GM21576 (cell line): ENCODE results near the gene NEGR1.

Experiments
- ATAC-seq: cut with Tn5 transposase; IDR thresholded peaks from one replicate; pipeline ENCODE4 v1.9.1; 2021; ENCODE audit warnings: mild to moderate bottlenecking, moderate library complexity; ENCODE audit not compliant: unreplicated experiment

NEGR1 gene

DNA sequence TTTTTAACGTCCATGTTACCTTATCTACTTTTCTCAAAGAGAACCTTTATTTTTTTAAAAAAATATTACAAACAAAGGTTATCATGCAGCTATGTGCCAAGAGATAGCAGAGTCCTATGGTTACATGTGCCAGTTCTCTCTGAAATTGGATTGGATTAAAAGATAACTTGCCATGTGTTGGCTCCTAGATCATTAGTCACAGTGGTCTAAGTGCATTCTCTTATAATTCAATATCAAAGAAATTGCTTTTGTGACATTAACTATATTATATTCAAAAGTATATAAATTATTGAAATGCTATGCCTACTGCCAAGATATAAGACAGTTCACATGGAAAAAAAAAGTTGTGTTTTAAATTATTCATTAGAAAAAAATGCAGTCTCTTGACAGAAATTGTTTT is 494.2 kb downstream of the NEGR1 start:
- ATAC-seq, result no peak

GRCh38 chr1:71787699-71788098 is 494.6 kb downstream of the NEGR1 start:
- no peak for ATAC-seq

DNA sequence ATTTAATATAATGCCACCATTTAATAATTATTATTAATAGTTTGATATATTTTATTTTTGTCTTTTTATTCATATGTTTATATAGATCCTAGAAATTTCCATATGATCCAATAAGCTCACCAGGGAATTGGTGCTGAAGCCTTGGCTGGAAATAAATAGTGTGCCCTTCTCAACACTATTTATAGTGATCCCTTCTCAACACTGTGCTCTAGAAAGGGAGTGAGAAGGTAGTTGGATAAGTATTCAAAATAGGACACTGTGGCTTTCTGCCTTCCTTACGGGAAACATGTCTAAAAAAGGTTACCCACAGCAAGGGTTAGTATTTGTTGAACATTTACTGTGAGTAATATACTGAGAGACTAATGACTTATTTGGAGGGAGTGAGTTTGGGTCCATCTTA is 496.1 kb downstream of the NEGR1 start:
- no peak for ATAC-seq

DNA sequence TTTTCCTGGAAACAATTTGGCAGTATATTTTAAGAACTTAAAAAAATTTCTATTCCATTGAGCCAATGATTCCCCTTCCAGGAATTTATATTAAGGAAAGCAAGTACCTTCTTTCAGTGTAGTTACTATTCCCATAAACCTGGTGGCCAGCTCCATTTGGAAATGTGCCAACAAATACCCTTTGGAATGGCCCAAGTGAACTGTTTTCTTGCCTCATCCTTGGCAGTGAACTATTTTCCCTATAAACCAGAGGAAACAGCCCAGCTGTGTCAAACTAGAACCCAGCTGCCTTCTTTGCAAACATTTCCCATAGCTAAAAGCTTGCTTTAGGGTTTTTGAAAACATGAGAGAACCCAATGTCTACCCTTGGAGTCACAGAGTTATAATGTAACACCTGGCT is 496.9 kb downstream of the NEGR1 start:
- no peak for ATAC-seq

DNA sequence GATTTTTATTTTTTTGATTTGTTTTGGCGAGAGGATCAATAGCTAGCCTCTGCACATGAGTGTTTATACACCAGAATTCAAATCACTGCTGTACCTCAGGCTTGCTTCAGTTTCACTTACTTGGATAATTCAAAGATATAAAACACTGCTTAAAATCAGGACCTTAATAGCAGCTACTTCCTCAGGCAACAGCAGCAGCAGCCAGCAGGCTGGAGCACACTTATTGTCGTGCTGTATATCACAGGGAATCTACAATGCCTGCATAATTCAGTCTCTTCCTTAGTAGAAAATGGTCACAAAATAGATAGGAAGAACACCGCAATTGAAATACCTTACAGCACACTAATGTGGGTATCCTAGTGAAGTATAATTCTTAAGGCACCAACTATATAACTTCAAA is 497.3 kb downstream of the NEGR1 start:
- ATAC-seq, result no peak

DNA sequence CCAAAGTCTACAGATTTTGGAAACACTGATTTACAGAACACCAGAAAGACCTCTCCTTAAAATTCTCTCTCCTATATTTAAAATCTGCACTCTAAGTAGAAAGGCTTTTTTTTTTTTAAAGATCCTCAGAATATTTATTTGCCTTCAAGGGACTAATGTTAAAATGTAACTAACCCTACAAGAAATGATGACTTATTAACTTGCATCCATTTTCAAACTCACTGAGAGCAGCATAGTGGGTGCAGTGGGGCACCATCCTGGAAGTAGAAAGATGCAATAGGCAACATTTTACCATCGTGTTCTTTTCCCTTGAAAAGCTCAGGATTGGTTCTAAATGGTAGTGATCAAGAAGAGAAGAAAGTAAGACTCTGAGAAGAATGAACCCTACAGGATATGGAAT is 498.1 kb downstream of the NEGR1 start:
- no peak for ATAC-seq

DNA sequence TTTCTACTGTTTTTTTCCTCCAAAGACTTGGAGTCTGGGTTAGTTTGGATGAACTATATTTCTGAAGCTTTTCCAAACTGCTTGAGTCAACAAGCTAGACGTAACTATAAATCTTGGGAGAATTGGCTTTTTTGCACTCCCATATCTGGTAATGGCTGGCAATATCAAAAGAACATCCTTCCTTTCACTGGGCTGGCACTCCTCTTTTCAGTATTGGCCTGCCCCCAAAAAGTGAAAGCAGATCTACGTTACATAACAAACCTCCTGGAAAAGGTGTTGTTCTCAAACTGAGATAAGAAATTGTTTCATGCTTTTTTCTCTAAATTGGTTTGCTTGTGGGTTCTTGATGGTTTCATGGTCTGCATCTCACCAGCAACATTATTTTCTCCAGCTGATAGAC is 499.3 kb downstream of the NEGR1 start:
- no peak for ATAC-seq

- ATAC-seq, result no peak
These were observed 500.9 kb downstream of the NEGR1 start for GRCh38 chr1:71781450-71781849.

GRCh38 chr1:71780681-71781080 is 501.7 kb downstream of the NEGR1 start:
- ATAC-seq, result peak; percentile 47

GRCh38 chr1:71778940-71779339 is 503.4 kb downstream of the NEGR1 start:
- no peak for ATAC-seq

DNA sequence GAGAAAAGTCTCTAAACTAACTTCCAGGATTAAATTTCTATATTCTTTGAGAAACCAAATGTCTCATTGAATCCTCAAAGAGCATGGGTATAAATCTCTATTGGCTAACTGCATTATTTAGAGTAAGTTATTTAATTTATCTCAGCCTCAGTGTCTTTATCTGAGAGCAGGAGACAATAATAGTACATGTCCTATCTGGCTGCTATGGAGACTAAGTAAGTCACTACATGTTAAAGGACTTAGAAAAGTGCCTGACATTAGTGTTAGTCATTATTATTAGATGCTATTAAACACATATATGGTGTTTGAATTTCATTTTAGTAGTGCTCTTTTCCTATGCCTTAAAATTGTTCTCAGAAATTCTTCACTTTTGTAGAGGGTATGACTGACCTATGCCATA is 505.2 kb downstream of the NEGR1 start:
- no peak for ATAC-seq

DNA sequence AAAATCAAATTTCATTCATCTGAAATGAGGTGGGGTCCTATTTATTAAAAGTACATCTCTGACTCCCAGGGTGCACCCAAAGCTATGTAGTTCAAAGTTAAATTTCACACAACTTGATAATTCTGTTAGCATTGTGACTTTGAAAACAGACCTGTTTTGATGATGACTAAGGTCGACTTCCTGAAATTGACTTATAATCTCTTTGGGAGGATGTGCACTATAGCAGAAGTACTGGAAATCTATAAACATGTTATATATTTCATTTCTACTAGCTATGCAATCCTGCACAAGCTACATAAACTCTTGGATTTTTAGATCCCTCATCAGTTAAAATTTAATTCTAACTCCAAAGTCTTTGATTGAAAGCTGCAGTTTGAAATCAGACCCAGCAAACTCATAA is 507.6 kb downstream of the NEGR1 start:
- ATAC-seq, result no peak

DNA sequence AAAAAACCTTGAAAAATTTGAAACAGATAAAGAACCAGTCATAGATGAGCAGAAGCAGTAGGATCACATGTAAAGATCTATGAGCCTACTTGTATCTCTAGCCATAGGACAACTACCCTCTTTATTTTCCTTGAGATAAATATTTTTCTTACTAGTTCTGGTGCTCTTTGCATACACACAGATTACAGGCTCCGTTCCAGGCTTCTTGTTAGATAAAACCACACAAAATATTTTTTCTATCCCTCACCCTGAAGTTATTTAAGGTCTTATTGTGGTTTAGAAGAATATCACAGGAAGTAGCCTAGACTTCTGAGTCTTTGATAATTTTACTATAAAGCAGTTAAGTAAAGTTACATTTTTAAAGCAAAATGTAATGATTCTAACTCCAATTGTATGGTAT is 512.2 kb downstream of the NEGR1 start:
- no peak for ATAC-seq

- no peak for ATAC-seq
These were observed 515.6 kb downstream of the NEGR1 start for GRCh38 chr1:71766748-71767147.

DNA sequence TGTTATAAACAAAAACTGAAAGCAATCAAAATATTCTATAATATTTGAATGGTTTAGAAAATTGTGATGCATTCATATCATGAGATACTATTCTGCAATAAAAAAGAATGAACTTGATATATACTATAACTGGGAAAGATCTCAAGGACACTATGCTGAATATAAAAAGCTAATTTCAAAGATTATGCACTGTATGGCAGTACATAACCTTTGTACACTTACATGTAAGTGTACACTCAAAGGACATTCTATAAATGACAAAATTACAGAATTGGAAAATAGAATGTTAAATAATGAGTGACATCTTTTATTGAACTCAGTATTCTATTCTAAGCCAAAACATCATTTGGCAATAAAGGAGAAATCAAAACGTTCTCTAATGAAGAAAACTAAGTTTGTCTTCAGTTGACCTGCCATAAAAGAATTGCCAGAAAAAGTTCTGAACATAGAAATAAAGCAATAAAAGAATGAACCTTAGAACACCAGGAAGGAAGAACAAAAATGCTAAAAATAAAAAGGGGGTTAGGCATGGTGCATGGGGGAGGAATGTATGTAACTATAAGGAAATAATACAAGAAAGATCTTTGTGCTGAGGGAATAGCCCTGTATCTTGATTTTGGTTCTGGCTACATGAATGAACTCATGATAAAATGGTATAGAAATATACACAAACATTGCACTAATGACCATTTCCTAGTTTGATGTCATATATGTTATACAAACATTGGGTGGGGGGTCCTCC is 519.7 kb downstream of the NEGR1 start:
- no peak for ATAC-seq

DNA sequence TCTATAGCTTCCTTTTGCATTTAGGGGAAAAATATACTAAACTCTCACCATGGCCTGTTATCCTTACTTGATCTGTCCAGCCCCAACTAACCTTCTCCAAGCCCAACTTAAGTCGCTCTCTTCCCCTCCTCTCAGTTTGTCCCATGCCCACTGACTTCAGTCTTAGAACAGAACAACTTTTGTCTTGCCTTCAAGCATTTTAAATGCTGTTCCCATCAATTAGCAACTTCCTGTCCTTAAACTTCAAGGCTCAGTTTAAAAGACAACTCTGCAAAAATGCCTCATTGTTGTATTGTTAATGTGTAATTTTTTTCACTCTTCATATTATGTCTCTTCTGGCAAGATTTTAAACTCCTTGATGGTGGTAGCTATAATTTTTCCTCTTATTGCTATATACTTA is 526.9 kb downstream of the NEGR1 start:
- no peak for ATAC-seq

DNA sequence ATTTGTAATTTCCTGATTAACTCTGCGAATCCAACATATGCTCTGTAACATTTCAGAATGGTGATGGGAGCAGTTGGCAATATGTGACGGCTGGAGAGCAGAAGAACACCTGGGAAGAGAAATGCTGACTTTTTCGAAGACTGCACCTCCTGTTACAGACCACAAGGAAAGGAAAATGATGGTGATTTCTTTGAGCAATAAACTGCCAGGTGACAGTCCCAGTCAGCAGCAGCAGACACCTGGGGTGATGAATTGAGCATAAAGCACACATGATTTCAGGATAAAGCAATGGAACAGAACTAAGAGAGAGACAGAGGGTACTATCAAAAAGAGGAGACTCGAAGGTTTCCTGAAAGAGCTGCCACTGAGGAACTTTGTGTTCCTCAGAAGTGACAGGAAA is 528.6 kb downstream of the NEGR1 start:
- no peak for ATAC-seq

DNA sequence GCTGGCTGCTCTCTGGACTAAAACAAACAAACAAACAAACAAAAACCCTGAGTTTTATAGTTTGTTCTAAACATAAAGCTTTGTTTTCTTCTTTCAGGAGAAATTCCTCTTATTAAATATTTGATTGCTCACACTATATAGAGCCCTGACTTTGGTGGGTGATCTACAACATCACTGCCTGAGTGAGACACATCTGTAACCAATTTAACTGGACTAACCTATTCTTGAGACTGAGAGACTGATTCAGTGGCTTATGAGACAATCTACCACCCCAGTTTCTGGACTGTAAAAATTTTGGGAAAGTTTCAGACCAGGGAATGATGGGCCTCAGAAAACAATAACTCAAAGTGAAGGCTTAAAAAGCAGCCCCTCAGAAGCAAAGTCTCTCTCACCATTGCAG is 537.0 kb downstream of the NEGR1 start:
- ATAC-seq, result no peak

DNA sequence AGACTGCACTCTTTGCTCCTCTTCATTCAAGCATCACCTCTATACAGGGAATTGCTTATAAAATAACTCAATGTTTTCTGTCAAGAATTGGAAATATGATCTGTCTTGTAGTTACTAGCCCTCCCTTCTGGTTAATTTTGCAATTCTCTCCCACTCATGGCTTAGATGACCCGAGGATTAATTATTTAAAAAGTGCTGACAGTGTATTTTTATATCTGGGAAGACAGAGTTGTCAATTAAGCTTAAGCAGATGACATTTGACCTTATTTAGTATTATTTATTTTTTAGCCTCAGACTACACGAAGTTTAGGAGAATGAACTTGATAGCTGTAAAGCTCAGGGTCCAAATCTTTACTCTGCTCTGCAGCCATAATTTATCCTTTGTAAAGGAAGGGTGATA is 538.5 kb downstream of the NEGR1 start:
- no peak for ATAC-seq

DNA sequence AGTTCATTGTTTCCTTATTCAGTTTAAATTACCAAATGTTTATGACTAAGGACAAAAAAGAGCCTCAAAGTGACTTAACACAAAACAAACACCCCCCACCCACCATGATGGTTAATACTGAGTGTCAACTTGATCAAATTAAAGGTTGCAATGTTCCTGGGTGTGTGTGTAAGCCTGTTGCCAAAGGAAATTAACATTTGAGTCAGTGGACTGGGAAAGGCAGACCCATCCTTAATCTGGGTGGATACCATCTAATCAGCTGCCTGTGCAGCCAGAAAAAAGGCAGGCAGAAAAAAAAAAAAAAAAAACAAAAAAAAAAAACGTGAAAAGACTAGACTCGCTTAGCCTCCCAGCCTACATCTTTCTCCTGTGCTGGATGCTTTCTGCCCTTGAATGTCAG is 543.4 kb downstream of the NEGR1 start:
- no peak for ATAC-seq

DNA sequence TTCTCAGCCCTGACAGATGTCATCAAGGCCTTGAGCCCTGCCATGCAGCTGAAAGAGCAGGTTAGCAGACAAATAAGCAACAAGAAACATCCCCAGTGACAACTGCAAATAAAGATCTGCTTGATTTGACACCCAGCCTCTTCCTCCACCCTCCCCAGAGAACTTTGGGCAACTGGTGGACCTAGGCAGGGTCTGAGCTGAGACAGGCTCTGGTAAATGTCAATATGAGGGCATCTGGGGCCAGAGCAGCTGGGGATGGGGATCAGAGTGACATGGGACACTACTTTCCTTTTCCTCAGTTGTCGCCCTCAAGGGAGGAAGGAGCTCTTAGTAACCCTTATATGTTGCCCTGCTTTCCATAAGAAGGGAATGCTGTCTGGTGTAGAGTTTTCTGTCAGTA is 544.1 kb downstream of the NEGR1 start:
- no peak for ATAC-seq

- no peak for ATAC-seq
These were observed 544.6 kb downstream of the NEGR1 start for GRCh38 chr1:71737768-71738167.

- no peak for ATAC-seq
These were observed 549.2 kb downstream of the NEGR1 start for GRCh38 chr1:71733121-71733520.
